Chondrocyte (in vitro differentiated cells): ENCODE data around the gene PREX1. TPM values are rescaled to one million over a fixed set of nuclear protein-coding genes. Genes with fewer than 3 reads are reported as not detected.

Source experiments
- DNase-seq: peaks from one replicate; pipeline ENCODE4 v3.0.0; 2021; ENCODE audit warnings: mixed read lengths, low spot score
- H3K27ac Mint-ChIP-seq: one replicate; pipeline ENCODE4 v1.8.0; 2021; ENCODE audit warnings: mild to moderate bottlenecking, moderate library complexity, mixed read lengths; ENCODE audit not compliant: unreplicated experiment
- H3K27me3 Mint-ChIP-seq: 2 replicates; pipeline ENCODE4 v1.8.0; 2021; ENCODE audit warnings: low read depth, mixed read lengths
- H3K36me3 Mint-ChIP-seq: 2 replicates; pipeline ENCODE4 v1.8.0; 2021; ENCODE audit warnings: low read depth, mixed read lengths
- H3K4me1 Mint-ChIP-seq: 2 replicates; pipeline ENCODE4 v1.8.0; 2021; ENCODE audit warnings: low read depth, mild to moderate bottlenecking, mixed read lengths
- H3K4me3 Mint-ChIP-seq: one replicate; pipeline ENCODE4 v1.8.0; 2021; ENCODE audit warnings: mild to moderate bottlenecking, moderate library complexity, mixed read lengths; ENCODE audit not compliant: unreplicated experiment
- H3K9me3 Mint-ChIP-seq: 2 replicates; pipeline ENCODE4 v1.8.0; 2021; ENCODE audit warnings: low read depth, mixed read lengths
- total RNA-seq: library from RNA; stranded (reverse); gene quantifications from 3 replicates; pipeline ENCODE4 v1.2.1, GENCODE V29; 2021
- TF ChIP-seq, protein P1 (sequence below): fragments of 200-600 bp; sonication (generic); IDR thresholded peaks from 2 replicates; pipeline ENCODE4 v1.5.0; 2021; ENCODE audit warnings: antibody characterized with exemption, mild to moderate bottlenecking, moderate library complexity

Gene PREX1
- total RNA-seq, 1 donor from 2014 or later: 3.0 TPM

GRCh38 chr20:48687117-48687800 is 140.5 kb downstream of the PREX1 start:
- TF ChIP-seq, protein P1, sequence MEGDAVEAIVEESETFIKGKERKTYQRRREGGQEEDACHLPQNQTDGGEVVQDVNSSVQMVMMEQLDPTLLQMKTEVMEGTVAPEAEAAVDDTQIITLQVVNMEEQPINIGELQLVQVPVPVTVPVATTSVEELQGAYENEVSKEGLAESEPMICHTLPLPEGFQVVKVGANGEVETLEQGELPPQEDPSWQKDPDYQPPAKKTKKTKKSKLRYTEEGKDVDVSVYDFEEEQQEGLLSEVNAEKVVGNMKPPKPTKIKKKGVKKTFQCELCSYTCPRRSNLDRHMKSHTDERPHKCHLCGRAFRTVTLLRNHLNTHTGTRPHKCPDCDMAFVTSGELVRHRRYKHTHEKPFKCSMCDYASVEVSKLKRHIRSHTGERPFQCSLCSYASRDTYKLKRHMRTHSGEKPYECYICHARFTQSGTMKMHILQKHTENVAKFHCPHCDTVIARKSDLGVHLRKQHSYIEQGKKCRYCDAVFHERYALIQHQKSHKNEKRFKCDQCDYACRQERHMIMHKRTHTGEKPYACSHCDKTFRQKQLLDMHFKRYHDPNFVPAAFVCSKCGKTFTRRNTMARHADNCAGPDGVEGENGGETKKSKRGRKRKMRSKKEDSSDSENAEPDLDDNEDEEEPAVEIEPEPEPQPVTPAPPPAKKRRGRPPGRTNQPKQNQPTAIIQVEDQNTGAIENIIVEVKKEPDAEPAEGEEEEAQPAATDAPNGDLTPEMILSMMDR: no peak
- no peak overlapping the region for H3K27ac Mint-ChIP-seq
- DNase-seq: no peak
- H3K4me3 Mint-ChIP-seq: no peak overlapping the region
- no peaks in the 10 kb centered on the region for H3K9me3 Mint-ChIP-seq
- H3K4me1 Mint-ChIP-seq: peaks cover 42% of the 10 kb centered on the region
- no peaks in the 10 kb centered on the region for H3K27me3 Mint-ChIP-seq
- H3K36me3 Mint-ChIP-seq: peaks cover 2% of the 10 kb centered on the region

- H3K4me1 Mint-ChIP-seq: peaks cover 42% of the 10 kb centered on the region
- DNase-seq: no peak
- no peaks in the 10 kb centered on the region for H3K27me3 Mint-ChIP-seq
- H3K27ac Mint-ChIP-seq: no peak overlapping the region
- H3K36me3 Mint-ChIP-seq: peaks cover 2% of the 10 kb centered on the region
- TF ChIP-seq, protein P1: no peak
- H3K4me3 Mint-ChIP-seq: no peak overlapping the region
- H3K9me3 Mint-ChIP-seq: no peaks in the 10 kb centered on the region
Observed at GRCh38 chr20:48686238-48687116, 141.3 kb downstream of the PREX1 start.

- peaks cover 2% of the 10 kb centered on the region for H3K36me3 Mint-ChIP-seq
- peak; percentile 2 for DNase-seq
- TF ChIP-seq, protein P1: no peak
- no peaks in the 10 kb centered on the region for H3K9me3 Mint-ChIP-seq
- peaks cover 42% of the 10 kb centered on the region for H3K4me1 Mint-ChIP-seq
- H3K27me3 Mint-ChIP-seq: no peaks in the 10 kb centered on the region
- no peak overlapping the region for H3K4me3 Mint-ChIP-seq
- H3K27ac Mint-ChIP-seq: peak overlapping the region; percentile 64
Observed at GRCh38 chr20:48685300-48685699, 142.5 kb downstream of the PREX1 start.

DNA sequence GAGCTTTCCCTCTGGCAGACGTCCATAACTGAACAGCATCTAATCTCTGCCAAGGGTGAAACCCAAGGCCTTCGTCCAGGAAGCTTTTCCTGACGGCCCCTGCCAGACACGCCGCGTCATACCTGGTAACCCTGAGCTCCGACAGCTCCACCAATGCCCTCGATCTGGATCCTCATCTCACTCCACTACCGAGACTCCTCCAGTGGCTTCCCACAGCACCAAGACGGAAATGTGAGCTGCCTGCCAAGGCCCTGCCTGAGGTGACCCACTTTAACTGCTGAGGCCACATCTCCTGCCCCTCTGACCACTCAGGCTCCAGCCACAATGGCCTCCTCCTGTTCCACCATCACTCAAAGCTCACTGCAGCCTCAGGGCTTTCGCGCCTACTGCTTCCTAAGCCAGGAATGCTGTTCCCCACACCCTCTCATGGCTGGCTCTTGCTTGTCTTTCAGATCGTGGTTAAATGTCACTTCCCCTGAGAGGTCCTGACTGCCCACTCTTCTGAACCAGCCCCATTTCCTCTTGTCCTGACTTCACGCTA is 143.2 kb downstream of the PREX1 start:
- Mint-ChIP-seq H3K27ac (peak overlapping the region; percentile 64), H3K27me3 (no peaks in the 10 kb centered on the region), H3K4me3 (no peak overlapping the region), H3K36me3 (no peaks in the 10 kb centered on the region), H3K4me1 (peaks cover 42% of the 10 kb centered on the region), H3K9me3 (no peaks in the 10 kb centered on the region)
- TF ChIP-seq, protein P1: no peak
- peak; percentile 68 for DNase-seq

GRCh38 chr20:48683467-48684175 is 144.2 kb downstream of the PREX1 start:
- DNase-seq: peak; percentile 21
- H3K9me3 Mint-ChIP-seq: no peaks in the 10 kb centered on the region
- no peak overlapping the region for H3K4me3 Mint-ChIP-seq
- TF ChIP-seq, protein P1: no peak
- no peaks in the 10 kb centered on the region for H3K36me3 Mint-ChIP-seq
- no peaks in the 10 kb centered on the region for H3K27me3 Mint-ChIP-seq
- H3K27ac Mint-ChIP-seq: no peak overlapping the region
- H3K4me1 Mint-ChIP-seq: peaks cover 42% of the 10 kb centered on the region
